ENCODE results near the gene EFR3B. TPM values are rescaled to one million over a fixed set of nuclear protein-coding genes. Genes with fewer than 3 reads are reported as not detected.
"Not testable (repeated sequence)": the region's sequence is repeated elsewhere in the genome, so short reads cannot be mapped to it uniquely, and the experiment has no call there.

EFR3B gene
- total RNA-seq, 1 donor from 2014 or later: 40.7 TPM

- TF ChIP-seq, protein P1, sequence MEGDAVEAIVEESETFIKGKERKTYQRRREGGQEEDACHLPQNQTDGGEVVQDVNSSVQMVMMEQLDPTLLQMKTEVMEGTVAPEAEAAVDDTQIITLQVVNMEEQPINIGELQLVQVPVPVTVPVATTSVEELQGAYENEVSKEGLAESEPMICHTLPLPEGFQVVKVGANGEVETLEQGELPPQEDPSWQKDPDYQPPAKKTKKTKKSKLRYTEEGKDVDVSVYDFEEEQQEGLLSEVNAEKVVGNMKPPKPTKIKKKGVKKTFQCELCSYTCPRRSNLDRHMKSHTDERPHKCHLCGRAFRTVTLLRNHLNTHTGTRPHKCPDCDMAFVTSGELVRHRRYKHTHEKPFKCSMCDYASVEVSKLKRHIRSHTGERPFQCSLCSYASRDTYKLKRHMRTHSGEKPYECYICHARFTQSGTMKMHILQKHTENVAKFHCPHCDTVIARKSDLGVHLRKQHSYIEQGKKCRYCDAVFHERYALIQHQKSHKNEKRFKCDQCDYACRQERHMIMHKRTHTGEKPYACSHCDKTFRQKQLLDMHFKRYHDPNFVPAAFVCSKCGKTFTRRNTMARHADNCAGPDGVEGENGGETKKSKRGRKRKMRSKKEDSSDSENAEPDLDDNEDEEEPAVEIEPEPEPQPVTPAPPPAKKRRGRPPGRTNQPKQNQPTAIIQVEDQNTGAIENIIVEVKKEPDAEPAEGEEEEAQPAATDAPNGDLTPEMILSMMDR (conservative IDR thresholded peaks at IDR 0.05): no peak
- no peak for DNase-seq (ENCODE audit: low read depth, low spot score)
- Mint-ChIP-seq H3K9me3 (peaks cover 3% of the 10 kb centered on the region), H3K4me3 (no peak overlapping the region), H3K36me3 (ENCODE audit: low read depth) (peaks cover 6% of the 10 kb centered on the region), H3K27ac (ENCODE audit: unreplicated experiment) (no peak overlapping the region), H3K27me3 (ENCODE audit: low read depth) (peaks cover 29% of the 10 kb centered on the region), H3K4me1 (peaks cover 12% of the 10 kb centered on the region)
Observed at GRCh38 chr2:25161055-25161781, 119.3 kb downstream of the EFR3B start.

DNA sequence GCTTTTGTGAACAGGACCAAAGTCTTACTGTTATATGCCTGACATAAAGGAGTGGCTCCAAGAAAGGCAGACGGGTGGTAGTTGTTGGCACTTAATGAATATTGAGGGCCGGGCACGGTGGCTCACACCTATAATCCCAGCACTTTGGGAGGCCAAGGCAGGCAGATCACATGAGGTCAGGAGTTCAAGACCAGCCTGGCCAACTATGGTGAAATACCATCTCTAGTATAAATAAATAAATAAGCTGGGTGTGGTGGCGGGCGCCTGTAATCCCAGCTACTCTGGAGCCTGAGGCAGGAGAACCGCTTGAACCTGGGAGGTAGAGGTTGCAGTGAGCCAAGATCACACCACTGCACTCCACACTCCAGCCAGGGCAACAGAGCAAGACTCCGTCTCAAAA lies 120.2 kb downstream of the EFR3B start:
- not testable (repeated sequence) for DNase-seq (ENCODE audit: low read depth, low spot score); H3K27ac Mint-ChIP-seq (ENCODE audit: unreplicated experiment); H3K4me3 Mint-ChIP-seq; H3K36me3 Mint-ChIP-seq (ENCODE audit: low read depth); H3K9me3 Mint-ChIP-seq
- Mint-ChIP-seq H3K27me3 (ENCODE audit: low read depth) (peaks cover 38% of the 10 kb centered on the region), H3K4me1 (peaks cover 12% of the 10 kb centered on the region)

DNA sequence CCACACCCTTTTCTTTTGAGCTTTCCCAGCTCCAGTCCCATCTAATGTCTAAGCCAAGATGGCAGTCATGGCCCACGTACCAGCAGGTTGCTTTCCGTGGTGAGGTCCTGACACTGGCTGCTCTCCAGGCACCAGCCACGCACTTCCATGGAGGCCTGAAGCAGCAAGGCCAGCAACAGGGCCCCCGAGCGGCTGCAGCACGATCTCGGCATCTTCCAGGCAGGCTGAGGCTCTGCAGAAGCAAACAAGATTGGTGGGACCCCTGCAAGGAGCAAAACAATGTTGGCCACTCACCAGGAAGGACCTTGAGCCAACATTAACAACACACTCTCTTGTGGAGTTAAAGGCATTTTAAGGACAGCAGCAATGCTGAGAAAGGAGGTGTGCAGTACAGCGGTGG lies 122.7 kb downstream of the EFR3B start:
- Mint-ChIP-seq H3K4me1 (peaks cover 12% of the 10 kb centered on the region), H3K27ac (ENCODE audit: unreplicated experiment) (no peak overlapping the region), H3K9me3 (peaks cover 3% of the 10 kb centered on the region), H3K36me3 (ENCODE audit: low read depth) (peaks cover 6% of the 10 kb centered on the region), H3K4me3 (no peak overlapping the region), H3K27me3 (ENCODE audit: low read depth) (peaks cover 63% of the 10 kb centered on the region)
- TF ChIP-seq, protein P1 (conservative IDR thresholded peaks at IDR 0.05): no peak
- DNase-seq (ENCODE audit: low read depth, low spot score): no peak

- Mint-ChIP-seq H3K4me1 (no peaks in the 10 kb centered on the region), H3K27ac (ENCODE audit: unreplicated experiment) (no peak overlapping the region), H3K27me3 (ENCODE audit: low read depth) (peaks cover 74% of the 10 kb centered on the region), H3K4me3 (peak overlapping the region; percentile 72), H3K9me3 (no peaks in the 10 kb centered on the region), H3K36me3 (ENCODE audit: low read depth) (no peaks in the 10 kb centered on the region)
- TF ChIP-seq, protein P1 (conservative IDR thresholded peaks at IDR 0.05): peak; percentile 48
- DNase-seq (ENCODE audit: low read depth, low spot score): no peak
Observed at GRCh38 chr2:25165992-25166875, 124.4 kb downstream of the EFR3B start.

DNA sequence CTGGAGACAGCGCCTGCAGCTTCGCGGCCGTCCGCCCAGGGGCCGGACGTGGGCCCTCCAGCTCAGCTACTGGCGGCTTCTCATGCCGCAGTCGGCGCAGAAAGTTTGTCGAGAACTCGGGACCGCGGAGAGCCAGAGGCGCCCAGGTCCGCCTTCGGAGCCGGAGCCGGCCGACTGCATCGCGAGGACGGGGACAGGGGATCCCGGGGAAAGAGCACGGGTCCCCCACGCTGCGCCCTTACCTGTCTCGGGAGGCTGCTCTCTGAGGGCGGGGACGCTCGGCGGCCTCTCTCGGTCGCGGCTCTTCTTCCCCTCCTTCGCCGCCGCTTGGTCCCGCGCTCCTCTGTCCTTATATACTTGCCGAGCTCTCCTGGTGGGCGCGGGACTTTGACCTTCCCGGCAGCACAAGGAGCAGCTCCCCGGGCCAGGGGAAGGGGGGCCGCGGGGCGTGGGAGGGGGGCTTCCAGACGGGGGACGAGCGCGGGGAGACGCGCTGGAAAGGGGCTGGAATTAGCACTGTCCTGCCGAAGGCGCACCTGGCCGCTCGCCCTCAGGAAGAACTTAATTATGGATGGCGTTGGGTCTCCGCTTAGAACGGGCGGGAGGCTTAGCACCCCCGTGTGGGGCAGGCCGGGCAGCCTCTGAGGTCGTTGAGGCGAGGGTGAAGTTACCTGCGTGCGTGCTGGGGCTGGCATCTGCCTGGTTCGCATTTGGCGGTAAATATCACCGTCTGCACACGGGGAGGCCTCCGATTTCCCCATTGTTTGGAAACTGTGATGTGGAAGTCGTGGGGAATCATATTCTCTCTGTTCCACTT lies 126.6 kb downstream of the EFR3B start, which contains the start of gene POMC:
Gene POMC, minus strand, starts transcription at position 325 of the 817 bp plus-strand sequence. CDS start 3,808 bp downstream, outside the sequence.
- peak; percentile 29 for DNase-seq (ENCODE audit: low read depth, low spot score)
- peaks cover 92% of the 10 kb centered on the region for H3K27me3 Mint-ChIP-seq (ENCODE audit: low read depth)
- TF ChIP-seq, protein P1 (conservative IDR thresholded peaks at IDR 0.05): no peak
- H3K36me3 Mint-ChIP-seq (ENCODE audit: low read depth): no peaks in the 10 kb centered on the region
- peak within 1 kb of the TSS; percentile 72 for H3K4me3 Mint-ChIP-seq
- no peaks in the 10 kb centered on the region for H3K4me1 Mint-ChIP-seq
- H3K27ac Mint-ChIP-seq (ENCODE audit: unreplicated experiment): no peak within 1 kb of the TSS
- no peaks in the 10 kb centered on the region for H3K9me3 Mint-ChIP-seq

All from neural crest cell (in vitro differentiated cells).